Right lobe of liver (tissue), 4 donors: ENCODE data around the gene PRAC1.

Experiments
- POLR2A ChIP-seq: fragments of 450-650 bp; IDR thresholded peaks from one replicate; pipeline ENCODE4 v1.6.1; 2017; ENCODE audit warnings: antibody characterized with exemption, mild to moderate bottlenecking
- TF ChIP-seq, protein P1 (sequence below), 4 donors: fragments of 200-600 bp in 3 of 4; fragments of 450-650 bp in 1 of 4; IDR thresholded peaks; one replicate each; pipeline versions ENCODE4 v1.5.1 to v1.8.0; 2016 to 2022; ENCODE audit warnings: antibody characterized with exemption in 4 of 4, mild to moderate bottlenecking in 2 of 4
- donor health status: DM: no; HTN: no; CAD: no.
- donor health status: DM: no; HTN: no; CAD: no.
- donor health status: DM: no; HTN: yes; CAD: no.

- TF ChIP-seq, protein P1, sequence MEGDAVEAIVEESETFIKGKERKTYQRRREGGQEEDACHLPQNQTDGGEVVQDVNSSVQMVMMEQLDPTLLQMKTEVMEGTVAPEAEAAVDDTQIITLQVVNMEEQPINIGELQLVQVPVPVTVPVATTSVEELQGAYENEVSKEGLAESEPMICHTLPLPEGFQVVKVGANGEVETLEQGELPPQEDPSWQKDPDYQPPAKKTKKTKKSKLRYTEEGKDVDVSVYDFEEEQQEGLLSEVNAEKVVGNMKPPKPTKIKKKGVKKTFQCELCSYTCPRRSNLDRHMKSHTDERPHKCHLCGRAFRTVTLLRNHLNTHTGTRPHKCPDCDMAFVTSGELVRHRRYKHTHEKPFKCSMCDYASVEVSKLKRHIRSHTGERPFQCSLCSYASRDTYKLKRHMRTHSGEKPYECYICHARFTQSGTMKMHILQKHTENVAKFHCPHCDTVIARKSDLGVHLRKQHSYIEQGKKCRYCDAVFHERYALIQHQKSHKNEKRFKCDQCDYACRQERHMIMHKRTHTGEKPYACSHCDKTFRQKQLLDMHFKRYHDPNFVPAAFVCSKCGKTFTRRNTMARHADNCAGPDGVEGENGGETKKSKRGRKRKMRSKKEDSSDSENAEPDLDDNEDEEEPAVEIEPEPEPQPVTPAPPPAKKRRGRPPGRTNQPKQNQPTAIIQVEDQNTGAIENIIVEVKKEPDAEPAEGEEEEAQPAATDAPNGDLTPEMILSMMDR (IDR thresholded peaks at IDR 0.05): no peak
- TF ChIP-seq POLR2A: no peak
Measured at GRCh38 chr17:48733632-48734328, 11.5 kb upstream of the PRAC1 start.
